GM19099 (cell line): ENCODE measurements around the gene CCDC60.

ENCODE experiments used
- POLR2A ChIP-seq: IDR thresholded peaks from 3 replicates; pipeline ENCODE4 v1.6.1; 2011; ENCODE audit warnings: low read depth; ENCODE audit not compliant: insufficient read length; ENCODE audit errors: extremely low read depth

CCDC60 gene

DNA sequence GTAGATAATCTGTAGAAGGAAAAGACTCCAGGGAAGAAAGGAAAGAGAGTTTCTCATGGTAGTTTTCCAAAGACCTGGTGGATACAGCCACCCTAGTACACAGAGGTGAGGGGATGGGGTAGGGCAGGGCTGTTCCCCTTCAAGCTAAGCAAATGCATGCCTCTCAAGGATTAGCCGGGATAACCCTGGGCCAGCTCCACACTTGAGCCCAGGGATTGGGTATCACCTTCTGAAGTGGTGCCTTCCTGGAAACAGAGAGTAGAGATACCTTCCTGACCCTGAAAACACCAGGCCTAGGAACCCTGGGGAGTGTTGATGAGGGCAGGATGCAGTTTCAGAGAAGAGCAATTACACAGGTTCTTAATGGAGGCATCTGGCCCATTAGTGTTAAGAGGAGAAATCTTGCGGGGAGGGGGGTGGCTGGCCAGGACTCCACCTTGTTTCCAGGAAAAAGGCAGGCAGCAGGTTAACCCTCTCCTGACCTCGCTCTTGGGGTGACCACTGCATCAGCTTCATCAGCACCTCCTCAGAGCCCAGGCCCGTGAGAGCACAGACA lies 152.1 kb downstream of the CCDC60 start:
- no peak for TF ChIP-seq POLR2A

DNA sequence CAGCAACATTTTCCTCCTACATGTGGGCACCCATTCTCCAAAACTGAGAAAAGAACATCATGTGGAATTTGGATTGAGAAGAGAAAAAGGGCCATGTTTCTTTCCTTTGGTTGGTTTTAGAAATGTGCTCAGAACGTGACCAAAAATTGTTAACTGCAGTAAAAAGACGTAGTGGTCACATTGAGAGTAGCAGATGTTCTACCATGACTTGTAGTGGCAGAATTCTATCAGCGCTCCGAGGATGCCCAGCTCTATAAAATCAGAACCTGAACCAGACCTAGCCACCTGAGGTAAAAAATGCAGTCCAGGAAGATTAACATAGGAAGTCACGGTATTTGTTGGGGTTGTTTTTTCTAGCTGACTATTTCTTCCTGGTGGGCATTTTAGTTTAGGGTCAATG lies 157.3 kb downstream of the CCDC60 start:
- TF ChIP-seq POLR2A = no peak

DNA sequence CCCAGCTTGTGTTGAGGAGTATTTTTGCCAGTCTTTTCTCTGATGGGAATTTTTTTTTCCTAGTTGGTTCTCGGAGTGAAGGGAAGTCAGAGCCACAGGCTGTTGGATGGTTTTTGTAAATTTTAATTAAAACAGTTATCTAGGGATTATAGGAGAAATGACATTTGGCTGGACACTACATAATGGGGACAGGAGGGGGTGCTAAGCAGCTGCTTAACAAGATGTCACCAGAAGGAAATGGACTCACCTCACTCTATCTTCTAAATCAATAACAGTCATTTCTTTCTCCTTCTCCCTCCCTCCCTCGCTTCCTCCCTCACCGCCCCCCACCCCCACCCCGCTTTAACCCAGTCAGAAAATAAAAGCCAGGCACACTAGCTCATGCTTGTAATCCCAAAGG lies 165.7 kb downstream of the CCDC60 start:
- no peak for TF ChIP-seq POLR2A

DNA sequence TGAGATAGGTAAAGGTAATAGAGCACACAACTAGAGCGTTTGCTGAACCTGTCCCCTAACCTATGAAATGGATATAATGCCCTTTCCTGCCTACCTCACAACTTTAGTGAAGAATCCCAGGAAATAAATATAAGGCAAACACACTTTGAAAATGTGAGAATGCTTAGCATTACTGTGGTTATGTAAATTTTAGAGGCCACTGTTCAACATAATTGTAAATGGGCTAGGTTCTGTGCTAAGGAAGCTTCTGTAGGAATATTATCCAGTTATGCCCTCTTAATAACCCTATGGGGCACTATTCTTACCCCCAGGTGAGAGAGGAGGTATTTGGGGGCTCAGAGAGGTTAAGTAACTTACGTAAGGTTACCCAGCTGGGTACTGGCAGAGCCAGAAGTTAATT lies 166.5 kb downstream of the CCDC60 start:
- TF ChIP-seq POLR2A = no peak

DNA sequence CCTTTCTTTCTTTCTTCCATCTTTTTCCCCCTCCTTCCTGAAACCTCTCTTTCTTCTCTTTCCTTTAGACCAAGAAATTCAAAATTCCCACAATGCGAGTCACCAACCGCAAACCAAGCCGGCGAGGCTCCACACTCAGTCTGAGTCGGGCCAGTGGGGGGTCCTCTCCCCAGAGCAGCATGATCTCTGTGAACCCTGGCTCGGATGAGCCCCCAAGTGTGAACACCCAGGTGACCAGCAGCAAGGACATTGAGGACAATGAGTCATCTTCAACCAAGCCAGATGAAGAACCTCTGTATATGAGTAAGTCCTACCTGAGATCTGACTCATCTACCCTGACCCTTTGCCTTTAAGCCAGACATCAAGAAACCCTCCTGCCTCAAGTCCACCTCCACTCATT lies 170.5 kb downstream of the CCDC60 start:
- no peak for TF ChIP-seq POLR2A

DNA sequence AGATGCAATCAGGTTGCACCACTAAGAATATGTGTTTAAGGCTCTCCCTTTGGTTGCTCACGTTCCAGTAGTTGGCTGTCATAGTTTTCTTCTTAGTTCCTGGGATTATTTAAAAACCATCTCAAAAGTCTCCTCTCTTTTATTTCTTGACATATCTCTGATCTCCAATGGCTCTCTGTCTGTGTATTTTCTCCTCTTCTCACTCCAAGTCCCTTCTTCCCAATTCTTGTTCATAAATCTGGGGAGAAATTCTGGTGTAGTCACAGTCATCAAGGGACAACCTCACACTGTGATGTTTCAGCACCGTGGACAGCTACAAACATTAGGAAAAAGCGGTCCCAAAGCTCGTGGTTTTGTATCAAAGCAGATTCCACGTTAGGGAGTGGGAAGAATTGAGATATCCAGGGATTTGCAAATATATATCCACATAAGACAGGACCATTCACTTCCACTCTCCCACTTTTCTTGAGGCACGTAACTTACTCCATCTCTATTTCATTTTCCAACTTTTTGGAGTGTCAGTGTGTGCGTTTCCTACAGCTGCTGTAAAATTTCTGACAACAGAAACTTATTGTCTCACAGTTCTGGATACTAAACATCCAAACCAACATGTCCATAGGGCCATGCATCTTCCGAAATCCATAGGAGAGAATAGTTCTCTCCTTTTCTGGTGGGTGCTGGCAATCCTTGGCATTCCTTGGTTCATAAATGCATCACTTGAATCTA lies 178.4 kb downstream of the CCDC60 start:
- TF ChIP-seq POLR2A = no peak

DNA sequence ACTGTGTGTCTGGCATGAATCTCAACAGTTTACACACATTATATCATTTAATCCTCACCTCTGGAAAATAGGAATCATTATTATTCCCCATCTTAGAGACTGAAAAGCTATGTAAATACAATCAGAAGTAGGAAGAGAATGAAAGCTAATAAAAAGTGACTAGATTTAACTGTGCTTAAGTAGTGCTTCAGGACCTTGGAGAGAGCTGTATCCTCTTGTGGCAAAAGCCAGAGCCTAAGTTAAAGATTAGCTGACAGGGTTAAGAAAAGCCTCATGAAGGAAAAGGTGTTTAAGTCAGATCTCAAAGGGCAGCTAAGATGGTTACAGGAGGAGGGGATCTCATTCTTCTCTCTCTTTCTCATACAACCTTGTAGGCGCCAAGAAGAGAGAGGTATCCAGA lies 193.7 kb downstream of the CCDC60 start:
- no peak for TF ChIP-seq POLR2A

DNA sequence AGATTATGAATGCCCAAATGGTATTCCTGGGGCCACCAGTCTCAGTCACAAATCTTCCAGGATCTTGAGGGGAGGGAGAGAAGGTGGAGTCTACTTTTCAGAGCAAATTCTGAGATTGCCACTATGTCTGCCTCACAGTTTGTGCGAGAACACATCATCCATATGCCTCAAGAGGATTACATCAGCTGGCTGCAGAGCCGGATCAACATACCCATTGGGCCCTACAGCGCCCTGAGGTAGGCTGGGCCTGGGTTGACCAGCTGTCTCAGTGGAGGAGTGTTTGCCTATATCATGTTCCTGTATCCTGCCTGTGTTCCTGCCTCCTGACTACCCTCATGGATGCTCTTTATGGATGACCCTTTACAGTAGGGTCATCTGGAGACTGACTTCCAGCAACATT lies 205.9 kb downstream of the CCDC60 start:
- TF ChIP-seq POLR2A = no peak

DNA sequence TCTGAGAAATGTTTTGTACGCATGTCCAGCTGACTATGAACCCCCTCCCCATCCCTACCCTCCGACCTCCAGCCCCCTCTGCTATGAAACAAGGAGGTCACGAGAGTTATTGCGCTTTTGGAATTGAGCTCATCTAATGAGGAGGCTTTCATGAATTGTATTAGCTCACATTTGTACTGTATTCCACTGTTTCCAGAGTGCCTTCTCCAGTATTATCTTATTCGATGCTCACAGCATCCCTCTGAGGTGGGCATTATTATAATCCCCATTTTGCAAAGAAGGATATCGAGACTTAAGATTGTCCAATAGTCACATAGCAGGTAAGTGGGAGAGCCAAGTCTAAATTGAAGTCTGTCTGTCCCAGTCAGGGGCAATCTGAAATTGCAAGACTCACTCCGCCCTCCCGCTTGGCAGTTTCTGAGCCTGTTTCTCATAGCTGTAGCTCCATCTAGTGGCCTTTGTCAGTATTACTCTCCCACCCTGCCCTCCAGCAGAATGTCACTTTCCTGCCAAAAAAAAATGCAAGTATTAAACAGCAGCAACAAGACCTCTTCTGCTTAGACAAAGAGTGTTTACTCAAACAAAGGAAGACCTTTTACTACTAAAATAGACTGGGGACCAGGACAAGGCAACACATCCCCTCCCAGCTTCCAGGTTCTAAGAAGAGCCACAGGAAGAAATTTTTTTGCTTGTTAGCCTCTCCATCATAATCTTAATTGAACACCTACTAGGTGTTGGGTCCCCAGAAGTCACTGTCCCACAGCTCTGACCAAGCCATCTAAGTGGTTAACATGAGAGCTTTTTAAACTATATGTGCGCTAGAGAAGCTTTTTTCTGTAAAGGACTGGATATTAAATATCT lies 210.5 kb downstream of the CCDC60 start:
- TF ChIP-seq POLR2A = no peak

DNA sequence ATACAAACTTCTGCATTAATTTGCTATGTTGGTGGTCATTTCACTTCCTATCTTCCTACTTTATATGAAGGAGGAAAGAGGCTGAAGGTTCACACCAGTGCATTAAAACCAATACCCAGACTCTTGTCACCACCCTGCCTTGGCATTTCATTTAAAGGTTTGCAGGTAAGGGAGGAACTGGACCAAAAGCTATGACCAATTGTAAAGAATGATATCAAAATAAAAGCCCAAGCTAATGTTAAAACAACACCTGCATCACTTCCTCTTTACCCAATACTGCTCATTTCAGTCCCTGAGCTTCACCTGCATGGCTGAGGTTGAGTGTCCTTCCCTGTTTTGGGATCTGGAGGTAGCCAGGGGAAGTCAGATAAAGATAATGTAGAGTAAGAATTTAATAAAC lies 211.8 kb downstream of the CCDC60 start:
- TF ChIP-seq POLR2A = no peak

DNA sequence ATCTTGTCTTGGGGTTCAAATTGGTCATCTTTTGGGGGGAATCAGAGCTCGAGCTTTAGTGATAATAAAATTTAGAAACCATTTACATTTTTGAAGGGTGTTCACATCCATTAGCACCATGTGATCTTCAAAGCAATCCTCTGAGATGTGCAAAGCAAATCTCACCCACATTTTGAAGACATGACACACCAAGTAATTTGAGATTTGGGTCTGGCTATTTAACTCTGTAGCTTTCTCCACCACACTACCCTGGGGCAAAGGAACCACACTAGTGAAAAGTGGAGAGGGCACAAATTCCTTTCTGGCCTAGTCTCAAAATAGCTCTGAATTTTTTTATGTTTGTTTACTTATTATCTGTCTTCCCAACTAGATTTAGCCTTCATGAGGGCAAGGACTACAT lies 212.5 kb downstream of the CCDC60 start:
- no peak for TF ChIP-seq POLR2A

DNA sequence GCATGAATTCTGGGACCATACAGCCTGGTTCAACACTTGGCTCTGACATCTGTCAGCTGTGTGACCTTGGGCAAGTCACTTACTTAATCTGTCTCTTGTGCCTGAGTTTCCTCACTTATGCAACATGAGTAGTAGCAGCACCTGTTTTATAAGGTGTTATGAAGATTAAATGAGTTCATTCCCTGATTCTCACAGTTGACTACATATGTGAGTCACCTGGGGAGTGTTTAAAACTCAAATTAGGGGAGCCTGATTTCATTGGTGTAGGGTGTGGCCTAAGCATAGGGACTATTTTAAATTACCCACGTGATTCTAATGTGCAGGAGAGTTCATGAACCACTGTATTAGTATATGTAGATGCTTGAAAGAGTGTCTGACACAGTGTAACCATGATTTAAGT lies 222.3 kb downstream of the CCDC60 start:
- TF ChIP-seq POLR2A = no peak

DNA sequence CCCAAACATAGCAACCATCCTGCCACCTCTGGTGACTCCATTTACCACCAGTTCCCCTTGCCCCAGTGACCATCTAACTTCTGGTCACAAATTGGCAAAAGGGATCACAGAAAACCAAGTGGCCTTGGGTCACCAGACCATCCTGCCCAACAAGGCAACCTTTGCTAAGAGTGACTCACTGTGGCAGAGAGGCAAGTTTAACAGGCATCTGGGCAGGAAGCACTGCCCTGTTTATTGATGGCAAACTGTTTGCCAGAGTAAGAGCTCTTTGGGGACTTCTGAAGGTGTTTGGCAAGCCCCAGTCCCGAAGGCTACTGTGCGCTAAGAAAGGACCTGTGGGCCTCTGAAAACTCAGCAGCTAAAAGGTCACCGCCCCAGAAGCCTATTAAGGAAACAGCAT lies 230.9 kb downstream of the CCDC60 start:
- no peak for TF ChIP-seq POLR2A

DNA sequence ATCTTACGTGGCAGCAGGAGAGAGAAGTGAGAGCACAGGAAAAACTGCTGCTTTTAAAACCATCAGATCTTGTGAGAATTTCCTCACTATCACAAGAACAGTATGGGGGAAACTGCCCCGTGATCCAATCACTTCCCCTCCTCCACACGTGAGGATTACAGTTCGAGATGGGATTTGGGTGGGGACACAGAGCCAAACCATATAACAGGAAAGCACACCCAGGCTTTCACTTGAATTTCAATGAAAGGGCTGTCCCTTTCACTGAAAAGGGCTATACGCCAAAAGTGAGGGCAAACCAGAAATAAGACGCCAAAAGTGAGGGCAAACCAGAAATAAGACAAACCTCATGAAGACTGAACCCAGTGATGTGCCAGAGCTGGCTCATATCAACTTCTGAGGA lies 236.2 kb downstream of the CCDC60 start:
- no peak for TF ChIP-seq POLR2A

DNA sequence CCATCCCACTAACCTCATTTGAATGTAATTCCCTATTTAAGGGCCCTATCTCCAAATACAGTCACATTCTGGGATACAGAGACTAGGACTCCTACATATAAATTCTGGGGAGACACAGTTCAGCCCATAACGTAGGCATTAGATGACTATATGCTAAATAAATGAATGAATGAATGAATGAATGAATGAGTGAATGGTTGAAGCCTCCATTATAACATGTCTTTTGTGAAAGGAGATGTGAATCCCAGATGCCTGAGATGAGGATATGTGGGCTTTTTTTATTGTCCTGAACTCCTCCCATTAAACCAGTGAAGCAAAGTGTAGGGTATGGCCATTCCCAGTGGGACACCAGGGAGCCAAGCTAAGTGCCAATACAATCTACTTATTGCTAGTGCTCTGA lies 238.6 kb downstream of the CCDC60 start:
- no peak for TF ChIP-seq POLR2A

DNA sequence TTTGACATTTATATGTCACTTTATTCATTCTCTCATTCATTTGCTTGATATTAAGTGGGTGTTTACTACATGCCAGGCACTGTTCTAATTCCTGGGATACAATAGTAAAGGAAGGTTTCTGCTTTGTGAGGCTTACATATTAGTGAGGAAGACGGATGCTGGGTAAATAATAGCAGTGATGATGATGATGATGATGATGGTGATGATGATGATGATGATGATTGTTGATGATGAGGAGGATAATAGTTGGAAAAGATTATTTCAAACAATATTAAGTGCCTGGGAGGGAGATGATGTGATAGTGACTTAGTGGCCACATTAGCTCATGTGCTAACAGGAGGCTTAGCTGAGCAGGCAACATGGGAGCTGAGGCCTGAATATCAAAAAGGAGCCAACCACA lies 239.7 kb downstream of the CCDC60 start:
- no peak for TF ChIP-seq POLR2A
